NK-92 treated with Interleukin-12 subunit alpha and Interleukin-12 subunit beta, amount 100 ng/mL, for 24 hours (cell line): ENCODE results near the gene AMFR.

Experiments used
- DNase-seq: peaks from one replicate; lab custom pipeline; 2025; lab: John Stamatoyannopoulos, UW

The AMFR gene

GRCh38 chr16:56330476-56330875 is 94.9 kb downstream of the AMFR start:
- DNase-seq = no peak

GRCh38 chr16:56329887-56330286 is 95.5 kb downstream of the AMFR start:
- DNase-seq = no peak

GRCh38 chr16:56328276-56329022 is 96.9 kb downstream of the AMFR start:
- no peak for DNase-seq

GRCh38 chr16:56327929-56328258 is 97.5 kb downstream of the AMFR start:
- no peak for DNase-seq

GRCh38 chr16:56327071-56327928 is 98.0 kb downstream of the AMFR start:
- DNase-seq = no peak

- no peak for DNase-seq
Measured at GRCh38 chr16:56325956-56326355, 99.4 kb downstream of the AMFR start.

- no peak for DNase-seq
Measured at GRCh38 chr16:56324406-56324805, 100.9 kb downstream of the AMFR start.

GRCh38 chr16:56321571-56321970 is 103.8 kb downstream of the AMFR start:
- no peak for DNase-seq

- DNase-seq = no peak
Measured at GRCh38 chr16:56320811-56321558, 104.4 kb downstream of the AMFR start.

- no peak for DNase-seq
Measured at GRCh38 chr16:56320056-56320455, 105.3 kb downstream of the AMFR start.

GRCh38 chr16:56319376-56319775 is 106.0 kb downstream of the AMFR start:
- DNase-seq = no peak

GRCh38 chr16:56318827-56319140 is 106.6 kb downstream of the AMFR start:
- DNase-seq = no peak

- peak; percentile 9 for DNase-seq
Measured at GRCh38 chr16:56317998-56318826, 107.1 kb downstream of the AMFR start.

GRCh38 chr16:56316545-56316944 is 108.8 kb downstream of the AMFR start:
- DNase-seq = no peak

- no peak for DNase-seq
Measured at GRCh38 chr16:56315955-56316354, 109.4 kb downstream of the AMFR start.

GRCh38 chr16:56314244-56314850 is 111.0 kb downstream of the AMFR start:
- no peak for DNase-seq

- no peak for DNase-seq
Measured at GRCh38 chr16:56312556-56312955, 112.8 kb downstream of the AMFR start.

- no peak for DNase-seq
Measured at GRCh38 chr16:56312028-56312300, 113.4 kb downstream of the AMFR start.
